ENCODE measurements around the gene BRD7.

GRCh38 chr16:50400312-50400966 lies 31.7 kb upstream of the BRD7 start:
- TF ChIP-seq CTCF (IDR thresholded peaks at IDR 0.05), result no peak
- no peak for TF ChIP-seq EZH2 (IDR thresholded peaks at IDR 0.05; ENCODE audit: borderline replicate concordance, insufficient read depth, low read depth, low read length, poor library complexity, severe bottlenecking)
